AG04450 (cell line): ENCODE results near the gene MMP27. TPM values are rescaled to one million over a fixed set of nuclear protein-coding genes. Genes with fewer than 3 reads are reported as not detected.
A peak's percentile ranks its signal among the peaks of the same experiment; 100 is the strongest.

ENCODE experiments used
- CTCF ChIA-PET: fragments of 300-600, 350-600 bp; formaldehyde crosslinking; extraction: SDS; loops from one replicate; lab custom pipeline; 2022; ENCODE audit warnings: antibody characterized with exemption, inconsistent platforms; lab: Charles Lee
- POLR2A ChIA-PET: fragments of 350-600 bp; formaldehyde crosslinking; extraction: SDS; loops from one replicate; lab custom pipeline; 2021; ENCODE audit warnings: antibody characterized with exemption, inconsistent platforms; lab: Yijun Ruan, JAX
- DNase-seq: peaks from one replicate; pipeline ENCODE4 v3.0.0-alpha.2; 2011; ENCODE audit warnings: low read depth, low spot score
- H3K27ac ChIP-seq: one replicate; pipeline ENCODE4 v1.5.1; 2012; ENCODE audit warnings: low read depth, low read length, control low read depth
- H3K27me3 ChIP-seq: one replicate; pipeline ENCODE4 v1.6.0; 2012; ENCODE audit warnings: low read length; ENCODE audit not compliant: control insufficient read depth, insufficient read depth
- H3K4me3 ChIP-seq: 2 replicates; pipeline ENCODE4 v1.5.1; 2011; ENCODE audit warnings: mild to moderate bottlenecking, low read depth, low read length, control low read depth
- H3K9me3 ChIP-seq: 2 replicates; pipeline ENCODE4 v1.5.1; 2012; ENCODE audit warnings: low read length; ENCODE audit not compliant: control insufficient read depth, insufficient read depth
- polyA plus RNA-seq: library from polyadenylated mRNA; depleted of rRNA; stranded (reverse); fragments of >200 nt; gene quantifications from 2 replicates; pipeline ENCODE4 v1.2.3, GENCODE V29; 2011
- TF ChIP-seq, protein P1 (sequence below): IDR thresholded peaks from 2 replicates; pipeline ENCODE4 v1.5.1; 2011; ENCODE audit warnings: low read depth, low read length, control low read depth, inconsistent platforms

MMP27 gene
- polyA plus RNA-seq, 1 experiment = not detected

DNA sequence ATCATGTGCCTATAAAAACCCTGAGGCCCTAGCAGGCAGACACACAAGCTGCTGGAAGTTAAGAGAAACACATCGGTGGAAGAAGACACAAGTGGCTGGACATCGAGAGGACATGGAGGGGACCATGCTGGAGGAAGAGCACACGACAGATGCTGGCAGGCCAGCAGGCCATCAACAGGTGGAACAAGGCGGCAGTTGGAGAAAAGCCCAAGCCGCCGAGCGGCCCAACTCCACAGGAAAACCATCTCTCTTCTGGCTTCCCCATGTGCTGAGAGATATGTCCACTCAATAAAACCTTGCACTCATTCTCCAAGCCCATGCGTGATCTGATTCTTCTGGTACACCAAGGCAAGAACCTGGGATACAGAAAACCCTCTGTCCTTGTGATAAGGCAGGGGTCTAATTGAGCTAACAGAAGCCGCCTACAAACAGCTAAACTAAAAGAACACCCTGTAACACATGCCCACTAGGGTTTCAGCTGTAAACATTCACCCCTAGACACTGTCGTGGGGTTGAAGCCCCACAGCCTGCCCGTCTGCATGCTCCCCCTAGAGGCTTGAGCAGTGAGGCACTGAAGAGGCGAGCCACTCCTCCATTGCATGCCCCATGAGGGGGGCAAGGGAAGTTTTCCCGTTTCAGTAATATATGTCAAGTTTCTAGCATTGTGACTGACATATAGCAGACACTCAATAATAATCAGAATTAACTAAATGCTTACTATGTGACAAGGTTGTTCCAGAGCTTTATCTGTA, 41.4 kb downstream of the MMP27 start:
- TF ChIP-seq, protein P1, sequence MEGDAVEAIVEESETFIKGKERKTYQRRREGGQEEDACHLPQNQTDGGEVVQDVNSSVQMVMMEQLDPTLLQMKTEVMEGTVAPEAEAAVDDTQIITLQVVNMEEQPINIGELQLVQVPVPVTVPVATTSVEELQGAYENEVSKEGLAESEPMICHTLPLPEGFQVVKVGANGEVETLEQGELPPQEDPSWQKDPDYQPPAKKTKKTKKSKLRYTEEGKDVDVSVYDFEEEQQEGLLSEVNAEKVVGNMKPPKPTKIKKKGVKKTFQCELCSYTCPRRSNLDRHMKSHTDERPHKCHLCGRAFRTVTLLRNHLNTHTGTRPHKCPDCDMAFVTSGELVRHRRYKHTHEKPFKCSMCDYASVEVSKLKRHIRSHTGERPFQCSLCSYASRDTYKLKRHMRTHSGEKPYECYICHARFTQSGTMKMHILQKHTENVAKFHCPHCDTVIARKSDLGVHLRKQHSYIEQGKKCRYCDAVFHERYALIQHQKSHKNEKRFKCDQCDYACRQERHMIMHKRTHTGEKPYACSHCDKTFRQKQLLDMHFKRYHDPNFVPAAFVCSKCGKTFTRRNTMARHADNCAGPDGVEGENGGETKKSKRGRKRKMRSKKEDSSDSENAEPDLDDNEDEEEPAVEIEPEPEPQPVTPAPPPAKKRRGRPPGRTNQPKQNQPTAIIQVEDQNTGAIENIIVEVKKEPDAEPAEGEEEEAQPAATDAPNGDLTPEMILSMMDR = peak; percentile 36; the same call in 1 of the 2 replicates
- ChIA-PET CTCF (interaction anchor here (1.2 to 1.4 kb wide), 4 partner anchors 9 to 376 kb away, joined by 3 to 5 read pairs (median 4); no protein-coding TSS in a partner anchor), POLR2A (no interaction called here)
- Histone ChIP-seq H3K4me3 (no peak overlapping the region), H3K9me3 (no peaks in the 10 kb centered on the region), H3K27ac (no peak overlapping the region), H3K27me3 (no peaks in the 10 kb centered on the region)
- no peak for DNase-seq

DNA sequence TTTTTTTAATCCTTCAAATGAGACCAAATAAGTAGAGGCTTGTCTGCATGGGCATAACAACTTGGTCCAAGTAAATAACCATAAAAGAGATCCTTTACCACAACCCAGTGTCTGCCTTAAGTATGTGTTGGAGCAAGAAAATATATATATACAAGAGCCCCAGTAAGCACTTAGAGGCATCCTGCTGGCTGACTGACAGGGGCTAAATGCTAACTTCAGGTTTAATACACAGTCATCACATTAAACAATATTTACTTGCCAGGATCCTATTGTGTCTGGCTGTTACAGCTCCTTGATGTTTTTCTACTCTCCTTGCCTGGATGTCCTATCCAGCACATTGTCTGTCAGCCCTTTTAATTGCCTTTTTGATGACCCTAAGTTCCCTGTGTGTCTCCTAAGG, 43.0 kb downstream of the MMP27 start:
- CTCF ChIA-PET = no interaction called here
- no peaks in the 10 kb centered on the region for H3K27me3 ChIP-seq
- H3K27ac ChIP-seq = no peak overlapping the region
- POLR2A ChIA-PET = no interaction called here
- TF ChIP-seq, protein P1 = no peak
- H3K4me3 ChIP-seq = no peak overlapping the region
- no peak for DNase-seq
- no peaks in the 10 kb centered on the region for H3K9me3 ChIP-seq

DNA sequence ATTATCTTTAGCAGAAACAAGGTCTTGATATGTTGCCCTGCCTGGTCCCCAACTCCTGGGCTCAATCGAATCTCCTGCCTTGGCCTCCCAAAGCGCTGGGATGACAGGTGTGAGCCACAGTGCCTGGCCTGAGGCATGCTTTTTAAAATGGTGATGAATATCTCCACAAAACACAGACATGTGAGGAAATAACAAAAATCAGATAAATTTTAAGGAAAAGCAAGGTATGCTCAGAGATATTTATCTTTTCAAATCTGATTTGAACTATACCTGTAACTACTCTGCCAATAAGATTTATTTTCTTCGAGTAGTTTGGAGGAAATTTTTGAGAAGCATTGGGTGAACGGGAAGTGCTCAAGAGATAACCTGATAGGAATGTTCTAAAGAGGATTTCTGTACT, 44.5 kb downstream of the MMP27 start:
- POLR2A ChIA-PET = no interaction called here
- CTCF ChIA-PET = no interaction called here
- no peaks in the 10 kb centered on the region for H3K9me3 ChIP-seq
- DNase-seq = no peak
- no peak overlapping the region for H3K4me3 ChIP-seq
- H3K27me3 ChIP-seq = peaks cover 3% of the 10 kb centered on the region
- H3K27ac ChIP-seq = no peak overlapping the region
- TF ChIP-seq, protein P1 = no peak

DNA sequence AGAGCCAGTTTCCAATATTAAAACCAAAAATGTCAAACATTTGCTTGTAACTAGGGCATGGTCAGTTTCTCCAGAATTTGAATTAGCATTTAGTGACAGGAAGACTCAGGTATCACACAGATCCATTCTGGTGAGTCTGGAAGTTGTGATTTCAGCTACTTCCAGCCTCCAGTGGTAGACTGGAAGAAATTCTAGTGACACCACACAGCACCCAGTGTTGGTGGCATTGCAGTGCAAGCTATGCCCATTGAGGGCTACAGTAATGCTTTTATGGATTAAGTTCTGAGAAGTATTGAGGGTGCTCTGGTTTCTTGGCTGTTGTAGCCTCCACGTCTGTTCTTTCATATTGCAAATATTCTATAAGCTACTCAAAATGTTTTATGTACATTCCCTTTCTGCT, 49.0 kb downstream of the MMP27 start:
- CTCF ChIA-PET = interaction anchor here (2.5 kb wide), 1 partner anchor 10 kb away, joined by 20 read pairs; no protein-coding TSS in a partner anchor

More for the DNA sequence above, 49.0 kb downstream of the MMP27 start:
- POLR2A ChIA-PET = no interaction called here
- DNase-seq = no peak
- Histone ChIP-seq H3K4me3 (no peak overlapping the region), H3K27me3 (peaks cover 3% of the 10 kb centered on the region), H3K27ac (no peak overlapping the region), H3K9me3 (no peaks in the 10 kb centered on the region; the same call in 1 of the 2 replicates)
- TF ChIP-seq, protein P1 = no peak
